NCI-H446 treated with DMSO at 0.1 percent for 48 hours (cell line): ENCODE results near the gene CDC45.
A peak's percentile ranks its signal among the peaks of the same experiment; 100 is the strongest.

Experiments
- DNase-seq: peaks from one replicate; lab custom pipeline; 2025; lab: John Stamatoyannopoulos, UW

The CDC45 gene

GRCh38 chr22:19516378-19517170 lies 36.9 kb downstream of the CDC45 start:
- DNase-seq = no peak

- no peak for DNase-seq
Observed at GRCh38 chr22:19517171-19517500, 37.4 kb downstream of the CDC45 start.

- DNase-seq = no peak
Observed at GRCh38 chr22:19517919-19518611, 38.3 kb downstream of the CDC45 start.

GRCh38 chr22:19518635-19519034 lies 38.9 kb downstream of the CDC45 start:
- DNase-seq = no peak

- DNase-seq = no peak
Observed at GRCh38 chr22:19519041-19519926, 39.6 kb downstream of the CDC45 start.

GRCh38 chr22:19520007-19520406 lies 40.3 kb downstream of the CDC45 start:
- no peak for DNase-seq

- no peak for DNase-seq
Observed at GRCh38 chr22:19520566-19521305, 41.0 kb downstream of the CDC45 start.

GRCh38 chr22:19522190-19522880 lies 42.6 kb downstream of the CDC45 start:
- DNase-seq = peak; percentile 64

GRCh38 chr22:19522881-19523239 lies 43.1 kb downstream of the CDC45 start:
- no peak for DNase-seq

- no peak for DNase-seq
Observed at GRCh38 chr22:19523240-19524169, 43.8 kb downstream of the CDC45 start.

GRCh38 chr22:19524170-19525115 lies 44.7 kb downstream of the CDC45 start, which contains the start of gene CLDN5:
CLDN5 (minus strand) TSS chr22:19524410; CDS start chr22:19524255, 155 bp downstream.
- DNase-seq = no peak

- DNase-seq = no peak
Observed at GRCh38 chr22:19525116-19525660, 45.5 kb downstream of the CDC45 start.

- no peak for DNase-seq
Observed at GRCh38 chr22:19525666-19526065, 45.9 kb downstream of the CDC45 start.

- no peak for DNase-seq
Observed at GRCh38 chr22:19526076-19526701, 46.5 kb downstream of the CDC45 start.

GRCh38 chr22:19526702-19527111 lies 47.0 kb downstream of the CDC45 start:
- DNase-seq = no peak

GRCh38 chr22:19527321-19527721 lies 47.6 kb downstream of the CDC45 start:
- DNase-seq = no peak

- DNase-seq = no peak
Observed at GRCh38 chr22:19527861-19528417, 48.2 kb downstream of the CDC45 start.

- DNase-seq = no peak
Observed at GRCh38 chr22:19529811-19530210, 50.1 kb downstream of the CDC45 start.
